GM19372 (cell line): ENCODE results near the gene IWS1.
"Not testable (repeated sequence)": the region's sequence is repeated elsewhere in the genome, so short reads cannot be mapped to it uniquely, and the experiment has no call there.

Experiments
- ATAC-seq: cut with Tn5 transposase; IDR thresholded peaks from one replicate; pipeline ENCODE4 v1.9.1; 2021; ENCODE audit warnings: mild to moderate bottlenecking, low read depth, moderate library complexity; ENCODE audit not compliant: unreplicated experiment

Gene IWS1

GRCh38 chr2:127463155-127463991, 62.9 kb downstream of the IWS1 start:
- ATAC-seq, result no peak

- no peak for ATAC-seq
Measured at GRCh38 chr2:127462461-127462860, 63.8 kb downstream of the IWS1 start.

GRCh38 chr2:127456960-127457359, 69.3 kb downstream of the IWS1 start:
- no peak for ATAC-seq

GRCh38 chr2:127455566-127456493, 70.5 kb downstream of the IWS1 start:
- no peak for ATAC-seq

DNA sequence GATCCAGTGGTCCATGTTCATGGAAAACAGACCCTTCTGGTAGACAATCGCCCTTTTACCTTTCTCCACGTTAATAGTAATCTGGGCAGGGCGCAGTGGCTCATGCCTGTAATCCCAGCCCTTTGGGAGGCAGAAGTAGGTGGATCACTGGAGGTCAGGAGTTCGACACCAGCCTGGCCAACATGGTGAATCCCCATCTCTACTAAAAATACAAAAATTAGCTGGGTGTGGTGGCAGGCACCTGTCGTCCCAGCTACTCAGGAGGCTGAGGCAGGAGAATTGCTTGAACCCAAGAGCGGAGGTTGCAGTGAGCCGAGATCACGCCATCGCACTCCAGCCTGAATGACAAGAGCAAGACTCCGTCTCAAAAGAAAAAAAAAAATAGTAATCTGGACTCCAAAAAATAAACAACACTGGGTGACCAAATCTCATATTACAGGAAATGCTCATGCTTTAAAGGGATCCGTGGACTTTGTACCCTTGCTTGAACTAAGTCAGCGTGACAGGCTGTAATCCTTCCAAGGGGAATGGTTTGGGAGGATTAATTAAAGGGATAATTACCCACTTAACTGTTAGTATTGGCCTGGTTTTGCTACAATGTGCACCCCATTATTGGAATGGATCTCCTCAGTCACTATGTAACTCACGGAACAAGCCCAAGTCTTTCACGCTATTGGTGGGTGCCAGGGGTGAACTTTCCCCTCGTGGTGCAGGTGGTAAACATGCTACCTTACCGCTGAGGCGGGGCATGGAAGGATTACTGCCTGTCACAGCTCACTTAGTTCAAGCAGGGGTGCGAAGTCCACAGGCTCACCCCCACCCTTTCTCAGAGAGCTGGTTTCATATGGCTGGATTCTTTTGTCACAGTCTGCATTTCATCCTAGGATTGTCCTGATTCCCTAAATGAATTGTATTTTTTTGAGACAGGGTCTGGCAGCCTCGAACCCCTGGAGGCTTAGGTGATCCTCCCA, 71.4 kb downstream of the IWS1 start:
- no peak for ATAC-seq

DNA sequence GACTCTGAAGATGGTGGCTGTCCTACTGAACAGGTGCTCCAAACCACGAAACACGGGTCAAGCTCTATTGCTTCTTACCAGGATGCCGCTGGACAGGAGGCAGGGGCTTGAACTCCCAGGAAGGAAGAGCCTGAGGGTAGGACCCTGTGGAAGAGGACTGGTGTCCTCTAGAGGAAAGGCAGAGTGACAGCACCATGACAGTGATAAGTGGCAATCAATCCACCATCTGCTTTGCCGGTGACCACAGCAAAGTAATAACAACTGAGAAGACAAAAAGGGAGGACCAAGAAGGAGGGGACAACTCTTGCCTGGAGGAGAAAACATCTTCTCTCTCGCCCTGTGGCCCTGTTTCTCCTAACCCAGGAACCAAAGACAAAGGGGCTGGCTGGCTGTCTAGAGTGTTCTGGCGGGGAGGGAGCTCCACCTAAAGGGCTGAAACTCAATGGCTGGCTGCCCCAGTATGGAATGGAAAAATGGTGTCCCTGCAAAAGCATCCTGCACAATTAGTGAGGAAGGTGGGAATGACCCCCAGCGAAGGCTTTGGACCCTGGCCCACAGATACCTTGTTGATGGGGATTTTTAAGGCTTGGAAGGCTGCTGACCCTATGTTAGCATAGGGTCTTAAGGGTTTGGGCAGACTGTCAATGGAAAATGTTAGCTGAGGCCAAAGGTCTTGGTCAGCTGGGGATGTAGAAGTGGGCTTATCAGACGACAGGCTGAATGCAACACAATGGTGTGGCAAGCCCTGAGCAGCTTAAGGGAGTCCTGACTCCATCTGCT, 72.7 kb downstream of the IWS1 start:
- ATAC-seq, result no peak

DNA sequence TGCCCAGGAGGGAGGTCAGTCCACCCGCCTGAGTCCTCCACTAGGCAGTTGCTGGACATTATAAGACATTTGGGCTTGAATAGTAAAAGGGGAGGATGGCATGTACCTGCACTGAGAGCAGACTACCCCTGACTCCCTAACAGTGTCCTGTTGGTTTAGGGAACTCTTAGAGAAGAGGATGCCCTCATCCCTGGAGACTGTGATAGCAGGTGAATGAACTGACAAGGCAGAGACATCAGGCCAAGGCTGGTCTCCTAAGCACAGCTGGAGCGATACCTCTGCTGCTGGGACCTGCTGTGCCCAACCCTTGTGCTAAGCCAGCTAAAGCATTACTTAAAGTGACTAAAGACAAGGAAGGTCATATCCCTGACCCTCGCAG, 73.3 kb downstream of the IWS1 start:
- no peak for ATAC-seq

DNA sequence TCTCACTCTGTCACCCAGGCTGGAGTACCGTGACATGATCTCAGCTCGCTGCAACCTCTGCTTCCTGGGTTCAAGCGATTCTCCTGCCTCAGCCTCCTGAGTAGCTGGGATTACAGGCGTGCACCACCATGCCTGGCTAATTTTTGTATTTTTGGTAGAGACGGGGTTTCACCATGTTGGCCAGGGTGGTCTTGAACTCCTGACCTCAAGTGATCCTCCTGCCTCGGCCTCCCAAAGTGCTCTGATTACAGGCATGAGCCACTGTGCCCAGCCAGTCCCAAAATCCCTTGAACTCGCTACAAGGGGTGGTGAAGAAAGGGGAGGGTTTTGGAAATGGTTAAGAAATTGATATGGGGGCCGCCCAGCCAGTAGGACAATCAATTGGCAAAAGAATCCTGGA, 73.9 kb downstream of the IWS1 start:
- ATAC-seq, result not testable (repeated sequence)

DNA sequence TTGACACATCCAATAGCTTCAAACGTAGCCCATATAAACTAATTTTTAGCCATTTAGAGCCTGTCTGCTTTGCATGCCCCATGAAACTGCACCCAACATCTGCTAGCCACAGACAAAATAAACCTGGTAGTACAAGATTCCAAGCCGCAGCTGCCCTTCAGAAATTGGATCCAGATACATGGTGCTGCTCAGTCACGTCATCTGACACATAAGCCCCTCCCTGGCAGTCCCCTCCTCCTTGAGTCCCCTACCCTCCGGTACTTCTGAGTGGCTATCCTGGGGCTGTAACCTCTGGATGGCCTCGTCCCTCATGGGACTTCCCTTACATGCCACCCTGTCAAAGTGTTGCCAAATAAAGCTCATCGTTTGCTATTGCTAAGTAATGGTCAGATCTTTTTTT, 74.3 kb downstream of the IWS1 start:
- ATAC-seq, result no peak

DNA sequence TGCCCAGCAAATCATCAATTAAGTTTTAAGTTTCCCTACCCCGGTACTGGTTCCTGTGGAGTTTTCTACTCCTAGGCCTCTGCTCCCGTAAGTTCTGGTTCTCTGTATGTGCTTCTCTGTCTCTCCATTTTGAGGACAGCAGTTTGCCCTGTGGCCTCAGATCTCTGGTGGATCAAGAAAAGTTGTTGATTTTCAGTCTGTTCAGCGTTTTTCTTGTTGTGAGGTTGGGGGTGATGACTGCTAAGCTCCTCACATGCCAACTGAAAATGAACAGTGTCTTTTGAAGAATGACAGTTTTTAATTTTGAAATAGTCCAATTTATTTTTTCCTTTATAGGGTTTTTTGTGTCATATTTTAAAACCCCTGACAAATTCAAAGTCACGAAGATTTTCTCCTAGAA, 76.4 kb downstream of the IWS1 start:
- no peak for ATAC-seq

GRCh38 chr2:127449414-127449813, 76.9 kb downstream of the IWS1 start:
- no peak for ATAC-seq

DNA sequence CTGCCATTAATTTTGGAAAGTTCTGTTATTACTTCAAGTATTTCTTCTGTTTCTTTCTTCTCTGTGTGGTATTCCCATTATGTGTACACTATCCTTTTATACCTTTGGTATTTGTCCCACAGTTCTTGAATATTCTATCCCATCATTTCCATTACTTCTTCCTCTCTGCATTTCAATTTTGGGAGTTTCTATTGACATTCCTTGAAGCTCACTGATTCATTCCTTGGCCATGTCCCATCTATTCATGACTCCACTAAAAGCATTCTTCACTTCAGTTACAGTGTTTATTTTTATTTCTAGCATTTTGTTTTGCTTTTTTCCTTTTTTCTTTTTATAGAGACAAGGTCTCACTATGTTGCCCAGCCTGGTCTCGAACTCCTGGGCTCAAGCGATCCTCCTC, 77.8 kb downstream of the IWS1 start:
- no peak for ATAC-seq

DNA sequence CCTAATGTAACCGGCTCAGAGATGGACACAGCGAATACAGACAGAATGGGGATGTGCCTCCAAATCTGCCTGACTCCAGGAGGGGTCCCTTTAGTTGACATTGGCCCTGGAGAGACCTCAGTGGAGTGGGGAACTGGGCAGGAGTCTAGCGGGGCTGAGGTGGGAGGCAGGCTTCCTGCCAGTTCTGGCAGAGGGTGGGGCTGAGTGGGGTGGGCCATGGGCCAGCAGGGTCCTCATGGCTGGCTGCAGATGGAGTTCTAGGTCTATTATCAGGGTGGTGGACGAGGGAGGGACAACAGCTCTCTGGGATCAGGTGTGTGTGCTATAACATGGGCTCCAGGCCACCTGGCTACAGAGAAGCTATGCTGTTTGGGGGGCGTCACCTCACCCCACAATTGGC, 86.9 kb downstream of the IWS1 start:
- ATAC-seq, result no peak

GRCh38 chr2:127437781-127438726, 88.2 kb downstream of the IWS1 start:
- no peak for ATAC-seq

GRCh38 chr2:127437056-127437455, 89.2 kb downstream of the IWS1 start:
- no peak for ATAC-seq

GRCh38 chr2:127434515-127434914, 91.8 kb downstream of the IWS1 start:
- ATAC-seq, result no peak

- no peak for ATAC-seq
Measured at GRCh38 chr2:127431408-127432023, 94.8 kb downstream of the IWS1 start.
